Mammary epithelial cell (primary cell): Measurements from ENCODE around the gene TMEM120B.

Experiments
- CTCF ChIP-seq, 2 donors: IDR thresholded peaks in 1 of 2; conservative IDR thresholded peaks in 1 of 2; 2 replicates each; pipeline ENCODE4 v1.5.1; 2011 to 2012; ENCODE audit warnings: inconsistent platforms in 2 of 2, low read length in 2 of 2, mild to moderate bottlenecking in 2 of 2, control low read depth in 1 of 2, low read depth in 1 of 2; ENCODE audit not compliant: insufficient read depth in 1 of 2; ENCODE audit errors: extremely low read depth in 1 of 2
- EZH2 ChIP-seq: IDR thresholded peaks from 2 replicates; pipeline ENCODE4 v1.6.1; 2012; ENCODE audit warnings: low read length, inconsistent platforms, borderline replicate concordance

GRCh38 chr12:121809712-121810116, 97.2 kb downstream of the TMEM120B start:
- TF ChIP-seq EZH2 (no peak), CTCF (conservative IDR thresholded peaks at IDR 0.05 in 1 of 2, IDR thresholded peaks at IDR 0.05 in 1 of 2; ENCODE audit: extremely low read depth in 1 of 2, insufficient read depth in 1 of 2, low read depth in 1 of 2, low read length in 2 of 2) (no peak)
